H7 (cell line): ENCODE data around the gene CALN1. TPM values are rescaled to one million over a fixed set of nuclear protein-coding genes. Genes with fewer than 3 reads are reported as not detected.
"Not testable (repeated sequence)": the region's sequence is repeated elsewhere in the genome, so short reads cannot be mapped to it uniquely, and the experiment has no call there.

Experiments
- DNase-seq: peaks from one replicate; pipeline ENCODE4 v3.0.0; 2012
- H3K27me3 ChIP-seq: 2 replicates; pipeline ENCODE4 v1.6.0; 2011; ENCODE audit warnings: mild to moderate bottlenecking, low read length; ENCODE audit not compliant: control insufficient read depth, insufficient read depth
- H3K36me3 ChIP-seq: replicated peaks from 2 replicates; pipeline ENCODE4 v1.5.1; 2011; ENCODE audit warnings: low read length; ENCODE audit not compliant: control insufficient read depth, insufficient read depth
- H3K4me3 ChIP-seq: 2 replicates; pipeline ENCODE4 v1.5.1; 2011; ENCODE audit warnings: low read depth, mild to moderate bottlenecking, control low read depth, low read length, moderate library complexity; ENCODE audit not compliant: insufficient read depth
- total RNA-seq: library from RNA; depleted of rRNA; stranded (reverse); fragments of >200 nt; shearing (Covaris generic); gene quantifications from 2 replicates; pipeline ENCODE4 v1.2.3, GENCODE V29; 2014

CALN1 gene
- total RNA-seq, 1 experiment from 2014 or later = 3.2 TPM

GRCh38 chr7:72391821-72392377 lies 20.2 kb downstream of the CALN1 start:
- no peak for DNase-seq
- no peaks in the 10 kb centered on the region for H3K36me3 ChIP-seq
- no peak overlapping the region for H3K4me3 ChIP-seq
- H3K27me3 ChIP-seq = no peaks in the 10 kb centered on the region

GRCh38 chr7:72386118-72386517 lies 26.0 kb downstream of the CALN1 start:
- Histone ChIP-seq H3K27me3 (no peaks in the 10 kb centered on the region), H3K4me3 (no peak overlapping the region), H3K36me3 (no peaks in the 10 kb centered on the region)
- DNase-seq = no peak

DNA sequence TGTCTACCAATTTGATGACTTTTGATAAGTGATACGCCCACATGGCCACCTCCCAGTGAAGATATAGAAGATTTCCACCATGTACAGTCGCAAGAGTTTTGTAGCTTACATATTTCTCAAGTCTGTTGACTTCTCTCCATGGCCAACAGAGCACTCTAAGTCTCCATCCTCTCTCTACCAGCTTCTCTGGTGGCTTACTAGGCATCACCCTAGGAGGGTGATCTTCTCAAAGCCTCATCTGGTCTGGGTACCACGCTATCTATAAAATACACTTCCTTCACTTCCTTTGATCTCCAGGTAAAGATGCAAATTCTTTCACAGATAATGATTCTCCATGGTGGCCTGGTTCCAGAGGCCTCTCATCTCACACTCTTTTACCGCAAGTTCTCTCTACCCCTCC lies 49.9 kb downstream of the CALN1 start:
- Histone ChIP-seq H3K4me3 (no peak overlapping the region), H3K36me3 (no peaks in the 10 kb centered on the region), H3K27me3 (no peaks in the 10 kb centered on the region)
- no peak for DNase-seq

- no peak for DNase-seq
- Histone ChIP-seq H3K27me3 (no peaks in the 10 kb centered on the region), H3K36me3 (no peaks in the 10 kb centered on the region), H3K4me3 (no peak overlapping the region)
Observed at GRCh38 chr7:72345208-72345727, 66.9 kb downstream of the CALN1 start.

GRCh38 chr7:72343991-72344390 lies 68.1 kb downstream of the CALN1 start:
- Histone ChIP-seq H3K4me3 (no peak overlapping the region), H3K27me3 (no peaks in the 10 kb centered on the region), H3K36me3 (no peaks in the 10 kb centered on the region)
- DNase-seq = peak; percentile 66

GRCh38 chr7:72343354-72343753 lies 68.8 kb downstream of the CALN1 start:
- DNase-seq, H3K27me3 ChIP-seq, H3K36me3 ChIP-seq: not testable (repeated sequence)

DNA sequence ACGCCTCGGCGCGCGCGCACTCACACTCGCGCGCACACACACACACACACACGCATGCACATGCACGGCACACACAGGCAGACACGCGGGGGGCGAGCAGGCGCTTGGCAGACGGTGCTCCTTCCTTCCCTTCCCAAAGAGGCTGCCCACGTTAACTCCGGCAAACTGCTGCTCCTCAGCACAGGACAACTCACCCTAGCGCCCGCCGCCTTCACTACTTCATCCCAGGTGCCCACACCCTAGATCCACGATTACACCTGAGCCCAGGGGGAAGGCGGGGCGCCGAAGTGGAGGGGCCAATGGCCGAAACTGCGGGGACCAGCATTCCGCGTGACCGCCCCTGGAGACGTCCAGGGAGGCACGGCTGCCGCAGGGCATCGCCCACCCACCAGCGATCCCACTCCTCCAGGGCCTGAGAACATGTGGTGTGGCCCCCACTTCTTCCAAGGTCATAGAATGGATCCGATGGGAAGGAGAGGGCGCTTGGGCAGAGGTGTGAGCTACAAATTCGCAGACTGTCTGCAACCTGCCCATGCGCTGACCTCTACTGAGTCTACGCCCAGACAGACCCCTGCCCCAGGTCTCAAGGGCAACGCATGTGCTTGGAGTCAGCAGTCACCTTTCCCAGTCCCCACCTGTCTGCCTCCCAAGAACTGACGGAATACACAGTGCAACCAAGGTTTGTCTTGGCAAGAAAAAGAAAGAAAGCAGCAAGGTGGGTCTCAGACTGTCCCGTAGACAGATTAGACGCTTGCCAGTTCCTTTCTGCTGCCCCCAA lies 74.6 kb downstream of the CALN1 start:
- peak overlapping the region; percentile 67 for H3K4me3 ChIP-seq
- peak; percentile 66 for DNase-seq
- H3K36me3 ChIP-seq = no peaks in the 10 kb centered on the region
- H3K27me3 ChIP-seq = peaks cover 31% of the 10 kb centered on the region

More at GRCh38 chr7:72343354-72343753, 68.8 kb downstream of the CALN1 start:
- H3K4me3 ChIP-seq = not testable (repeated sequence)

- H3K27me3 ChIP-seq = peaks cover 31% of the 10 kb centered on the region
- peak overlapping the region; percentile 67 for H3K4me3 ChIP-seq
- DNase-seq = peak; percentile 86
- H3K36me3 ChIP-seq = no peaks in the 10 kb centered on the region
Observed at GRCh38 chr7:72336632-72337389, 75.3 kb downstream of the CALN1 start.

GRCh38 chr7:72336382-72336631 lies 75.8 kb downstream of the CALN1 start:
- Histone ChIP-seq H3K27me3 (peaks cover 31% of the 10 kb centered on the region), H3K4me3 (peak overlapping the region; percentile 67), H3K36me3 (no peaks in the 10 kb centered on the region)
- DNase-seq = no peak

GRCh38 chr7:72335561-72336381 lies 76.4 kb downstream of the CALN1 start:
- Histone ChIP-seq H3K36me3 (no peaks in the 10 kb centered on the region), H3K27me3 (peaks cover 31% of the 10 kb centered on the region), H3K4me3 (peak overlapping the region; percentile 67)
- DNase-seq = peak; percentile 83

DNA sequence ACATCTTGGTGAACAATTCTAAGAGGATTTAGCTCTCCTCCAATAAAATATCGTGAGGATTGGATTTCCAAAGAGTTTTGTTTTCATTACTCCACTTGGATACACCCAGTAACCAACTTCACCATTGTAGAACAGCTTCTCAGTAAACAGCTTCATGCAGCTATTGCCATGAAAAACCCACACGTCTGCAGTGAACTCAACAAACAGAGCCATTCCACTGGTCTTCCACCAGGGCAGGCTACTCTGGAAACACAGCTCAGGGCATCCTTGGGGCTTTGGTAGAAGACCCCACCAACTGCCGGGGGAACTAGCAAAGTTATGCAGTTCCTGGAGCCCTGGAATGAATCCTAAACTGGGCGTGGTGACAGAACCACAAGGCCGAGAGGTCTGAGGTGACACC lies 77.4 kb downstream of the CALN1 start:
- H3K36me3 ChIP-seq = no peaks in the 10 kb centered on the region
- no peak overlapping the region for H3K4me3 ChIP-seq
- DNase-seq = no peak
- peaks cover 31% of the 10 kb centered on the region for H3K27me3 ChIP-seq

DNA sequence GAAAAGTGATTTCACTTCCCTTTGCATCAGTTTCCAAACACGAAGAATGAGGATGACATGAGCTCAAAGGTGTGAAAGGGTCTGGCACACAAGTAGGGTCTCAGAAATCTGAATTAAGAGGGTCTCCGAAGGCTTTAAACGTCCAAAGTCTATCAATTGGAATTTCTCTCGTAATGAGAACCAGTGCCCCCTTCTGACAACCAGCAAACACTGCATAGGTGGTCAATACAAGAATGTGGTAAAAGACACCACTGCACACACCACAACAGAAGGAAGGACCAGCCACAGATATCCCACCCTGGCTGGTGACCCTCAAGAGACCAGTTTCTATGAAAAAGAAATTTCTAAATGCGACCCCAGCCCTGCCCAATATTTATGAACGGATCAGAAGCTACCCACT lies 78.1 kb downstream of the CALN1 start:
- DNase-seq = peak; percentile 57
- Histone ChIP-seq H3K36me3 (no peaks in the 10 kb centered on the region), H3K4me3 (no peak overlapping the region), H3K27me3 (peaks cover 31% of the 10 kb centered on the region)

- no peaks in the 10 kb centered on the region for H3K27me3 ChIP-seq
- no peaks in the 10 kb centered on the region for H3K36me3 ChIP-seq
- H3K4me3 ChIP-seq = no peak overlapping the region
- no peak for DNase-seq
Observed at GRCh38 chr7:72326811-72327210, 85.3 kb downstream of the CALN1 start.

DNA sequence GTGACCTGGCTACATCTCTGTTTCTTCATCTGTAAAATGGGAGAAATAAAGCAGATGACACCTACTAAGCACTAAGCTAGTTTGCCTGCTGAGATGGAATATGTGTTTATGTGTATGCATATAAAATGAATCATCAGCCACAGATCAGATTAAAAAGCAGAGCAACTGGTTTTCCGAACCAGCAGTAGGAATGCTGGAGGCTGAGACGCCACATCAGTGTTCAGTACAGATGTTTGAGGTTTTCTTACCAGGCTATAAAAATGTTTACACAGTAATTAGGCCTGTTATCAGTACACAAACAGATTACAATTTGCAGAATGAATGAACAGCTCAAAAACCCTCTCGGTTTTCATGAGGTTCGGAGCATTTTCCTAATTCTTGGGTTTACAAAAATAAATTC lies 85.8 kb downstream of the CALN1 start:
- H3K36me3 ChIP-seq = no peaks in the 10 kb centered on the region
- H3K4me3 ChIP-seq = no peak overlapping the region
- DNase-seq = no peak
- H3K27me3 ChIP-seq = no peaks in the 10 kb centered on the region
